Superior temporal gyrus (tissue), 1 donor: ENCODE measurements around the gene C1orf21.
A peak's percentile ranks its signal among the peaks of the same experiment; 100 is the strongest.
"Not testable (repeated sequence)": the region's sequence is repeated elsewhere in the genome, so short reads cannot be mapped to it uniquely, and the experiment has no call there.

Experiments
- DNase-seq: peaks from one replicate; pipeline ENCODE4 v3.0.0-alpha.2; 2016; ENCODE audit errors: extremely low spot score

Gene C1orf21, protein sequence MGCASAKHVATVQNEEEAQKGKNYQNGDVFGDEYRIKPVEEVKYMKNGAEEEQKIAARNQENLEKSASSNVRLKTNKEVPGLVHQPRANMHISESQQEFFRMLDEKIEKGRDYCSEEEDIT

DNA sequence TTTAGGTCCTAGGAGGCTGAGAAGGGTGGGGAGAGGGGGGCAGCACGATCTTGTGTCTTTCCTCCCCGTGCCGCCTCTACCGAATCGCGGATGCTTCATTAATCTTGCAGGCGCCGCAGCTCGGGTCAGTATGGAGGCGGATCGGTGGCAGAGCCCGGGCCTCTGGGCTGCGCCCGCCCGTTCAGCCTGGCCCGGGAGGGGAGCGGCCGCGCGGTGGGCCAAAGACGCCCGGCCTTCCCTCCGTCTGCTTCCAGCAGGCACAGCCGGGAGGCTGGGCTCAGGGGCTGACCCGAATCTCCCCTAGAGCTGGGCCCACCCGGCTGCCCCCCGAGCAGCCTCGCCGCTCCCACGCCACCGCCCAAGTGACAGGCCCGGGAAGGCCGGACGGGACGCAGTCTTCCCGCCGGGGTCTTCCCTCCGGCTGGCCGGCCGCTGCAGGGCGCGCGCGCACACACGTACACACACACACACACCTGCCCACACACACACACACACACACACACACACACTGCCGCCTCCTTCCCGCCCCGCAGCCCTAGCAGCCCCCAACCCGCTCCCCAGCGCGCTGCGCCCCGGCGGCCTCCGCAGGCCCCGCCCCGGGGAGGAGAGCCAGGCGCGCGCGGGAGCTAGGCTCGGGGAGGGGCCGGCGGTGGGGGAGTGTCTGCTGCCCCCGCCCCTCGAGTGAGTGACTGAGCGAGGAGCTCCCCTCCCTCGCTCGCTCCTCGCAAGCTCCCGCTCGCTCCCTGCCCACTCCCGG lies at the start of gene C1orf21:
Gene C1orf21, plus strand, starts transcription at position 718 of the 757 bp plus-strand sequence. CDS start 90,481 bp downstream, outside the sequence.
- peak; percentile 68 for DNase-seq

DNA sequence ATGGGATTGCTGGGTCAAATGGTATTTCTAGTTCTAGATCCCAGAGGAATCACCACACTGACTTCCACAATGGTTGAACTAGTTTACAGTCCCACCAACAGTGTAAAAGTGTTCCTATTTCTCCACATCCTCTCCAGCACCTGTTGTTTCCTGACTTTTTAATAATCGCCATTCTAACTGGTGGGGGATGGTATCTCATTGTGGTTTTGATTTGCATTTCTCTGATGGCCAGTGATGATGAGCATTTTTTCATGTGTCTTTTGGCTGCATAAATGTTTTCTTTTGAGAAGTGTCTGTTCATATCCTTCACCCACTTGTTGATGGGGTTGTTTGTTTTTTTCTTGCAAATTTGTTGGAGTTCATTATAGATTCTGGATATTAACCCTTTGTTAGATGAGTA lies 49.0 kb upstream of the C1orf21 start:
- DNase-seq: not testable (repeated sequence)

DNA sequence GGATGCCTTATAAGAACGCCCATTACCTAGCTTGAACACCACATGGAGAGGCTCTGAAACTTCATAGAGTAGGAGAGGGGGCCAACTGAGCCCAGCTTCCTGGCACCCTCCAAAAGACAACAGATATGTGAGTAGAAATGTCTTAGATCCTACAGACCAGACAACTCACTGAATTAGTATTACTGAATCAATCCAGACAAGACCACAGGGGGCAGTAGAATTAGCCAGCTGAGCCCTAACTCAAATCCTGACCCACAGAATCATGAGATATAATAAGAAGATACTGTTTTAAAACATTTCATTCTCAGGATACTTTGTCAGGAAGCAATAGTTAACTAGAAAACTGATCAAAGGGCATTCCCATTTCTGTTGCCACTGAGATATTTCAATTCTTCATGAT lies 45.8 kb upstream of the C1orf21 start:
- DNase-seq: no peak

DNA sequence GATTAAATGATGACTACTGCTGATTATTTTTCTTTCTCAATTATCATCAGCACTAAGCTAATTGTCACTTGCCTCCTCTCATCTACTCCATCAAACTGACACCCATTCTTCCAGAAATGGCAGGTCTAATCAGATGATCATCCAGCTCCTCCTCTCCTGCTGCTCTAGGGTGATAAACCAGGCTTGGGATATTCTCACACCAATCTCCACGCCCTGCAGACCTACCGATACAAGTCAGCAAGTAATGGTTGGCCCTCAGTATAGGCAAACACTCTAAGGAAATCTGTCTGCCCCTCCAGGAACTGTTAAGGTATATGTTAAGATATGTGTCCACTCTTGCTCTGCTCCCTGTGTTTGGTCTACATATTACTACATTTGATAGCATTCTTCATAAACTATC lies 36.3 kb upstream of the C1orf21 start:
- DNase-seq: no peak

DNA sequence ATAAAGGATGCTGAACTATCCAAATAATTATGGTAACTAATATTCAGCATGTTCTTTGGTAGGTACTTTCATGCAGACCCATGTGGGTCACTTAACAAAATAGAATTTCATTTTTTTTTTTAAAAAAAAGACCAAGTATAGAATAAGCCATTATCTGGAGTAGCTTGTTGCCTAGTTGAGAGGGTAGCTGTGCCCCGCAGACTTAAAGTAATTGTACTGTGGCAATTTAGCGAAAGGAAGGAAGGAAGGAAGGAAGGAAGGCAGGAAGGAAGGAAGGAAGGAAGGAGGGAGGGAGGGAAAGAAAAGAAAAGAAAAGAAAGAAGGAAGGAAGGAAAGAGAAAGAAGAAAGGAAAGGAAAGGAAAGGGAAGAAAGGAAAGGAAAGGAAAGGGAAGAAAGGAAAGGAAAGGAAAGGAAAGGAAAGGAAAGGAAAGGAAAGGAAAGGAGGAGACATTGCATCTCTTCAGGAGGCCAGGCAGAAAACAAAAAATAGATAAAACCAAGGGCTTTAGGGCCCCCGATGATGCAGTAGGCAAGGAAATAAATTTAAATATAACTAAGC lies 35.3 kb upstream of the C1orf21 start:
- no peak for DNase-seq

DNA sequence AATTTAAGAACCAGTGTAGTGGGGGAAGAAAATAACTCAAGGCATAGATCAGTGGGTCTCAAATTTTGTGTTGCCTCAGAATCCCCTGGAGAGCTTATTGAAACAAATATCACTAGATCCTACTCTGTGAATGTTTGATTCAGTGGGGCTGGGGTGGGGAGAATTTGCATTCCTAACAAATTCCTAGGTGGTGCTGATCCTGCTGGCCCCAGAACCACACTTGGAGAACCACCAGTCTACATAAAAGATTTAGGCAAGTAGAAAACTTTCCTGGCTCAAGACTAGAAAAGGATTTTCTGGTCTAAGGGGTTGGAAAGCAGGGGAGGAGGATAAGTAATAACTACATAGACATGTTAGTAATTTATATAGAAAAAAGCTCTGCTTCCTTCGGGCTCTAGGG lies 34.1 kb upstream of the C1orf21 start:
- DNase-seq: no peak

DNA sequence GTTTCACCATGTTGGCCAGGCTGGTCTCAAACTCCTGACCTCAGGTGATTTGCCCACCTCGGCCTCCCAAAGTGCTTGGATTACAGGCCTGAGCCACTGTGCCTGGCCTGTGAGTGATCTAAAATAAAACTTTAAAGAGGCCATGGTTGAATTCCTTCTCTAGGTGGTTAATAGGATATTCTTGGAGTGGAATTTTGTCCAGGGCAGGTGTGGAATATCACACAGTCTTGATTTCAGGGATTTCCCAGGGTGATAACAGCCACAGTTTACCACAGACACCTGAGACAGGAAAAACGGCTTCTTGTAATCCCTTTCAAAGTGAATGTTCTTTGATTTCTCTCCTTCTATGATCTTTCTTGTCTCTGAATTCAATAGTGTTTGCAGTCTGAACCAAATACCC lies 32.1 kb upstream of the C1orf21 start:
- no peak for DNase-seq

DNA sequence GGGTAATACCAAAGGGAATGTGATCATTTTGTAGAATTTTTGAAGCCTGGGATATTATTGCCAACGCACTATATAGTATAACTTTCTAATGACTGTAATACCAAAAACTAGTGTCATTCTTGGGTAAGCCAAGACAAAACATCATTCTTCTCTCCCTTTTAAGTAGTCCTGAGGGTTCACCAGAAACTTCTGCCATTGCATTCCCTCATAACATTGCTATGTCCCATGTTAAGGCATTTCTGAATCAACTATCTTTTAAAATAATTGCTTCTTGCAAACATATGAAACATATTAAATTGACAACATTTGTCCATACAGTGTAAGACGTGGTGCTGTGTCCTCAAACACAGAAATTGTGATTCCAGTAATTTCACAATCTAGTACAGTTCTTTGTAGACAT lies 29.9 kb upstream of the C1orf21 start:
- DNase-seq: no peak

DNA sequence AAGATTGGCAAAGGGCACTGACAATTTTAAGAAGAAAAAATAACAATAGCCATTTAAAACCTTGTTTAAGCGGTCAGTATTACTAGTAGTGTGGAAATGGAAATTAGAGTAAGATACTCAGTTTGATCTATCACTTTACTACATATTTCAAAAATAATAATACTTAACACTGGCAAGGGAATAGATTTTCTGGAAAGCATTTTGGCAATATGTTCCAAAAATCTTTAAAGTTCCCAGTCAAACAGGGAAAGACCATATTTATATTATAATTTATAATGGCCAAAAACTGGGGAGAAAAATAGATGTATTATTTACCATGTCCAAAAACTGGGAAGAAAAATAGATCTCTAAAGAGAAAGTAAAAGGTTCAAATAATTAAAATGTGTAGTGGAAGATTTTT lies 28.6 kb upstream of the C1orf21 start:
- DNase-seq: no peak

DNA sequence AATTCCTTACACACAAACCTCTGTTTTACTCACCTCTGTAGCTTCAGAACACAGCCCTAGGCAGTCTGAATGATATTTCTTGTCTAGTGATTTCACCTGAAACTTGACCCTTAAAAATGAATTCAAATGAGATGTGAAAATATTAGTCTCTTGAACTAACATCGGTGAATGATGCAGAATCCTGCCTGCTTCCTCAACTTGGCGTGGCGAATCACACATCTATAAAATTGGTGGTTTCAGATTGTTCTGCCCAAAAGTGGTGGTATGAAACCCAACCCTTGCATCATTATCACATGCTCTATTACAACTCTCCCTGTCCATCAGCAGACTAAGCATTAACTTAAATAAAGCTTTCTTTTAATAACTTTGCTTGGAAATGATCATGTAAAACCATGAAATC lies 26.9 kb upstream of the C1orf21 start:
- no peak for DNase-seq

DNA sequence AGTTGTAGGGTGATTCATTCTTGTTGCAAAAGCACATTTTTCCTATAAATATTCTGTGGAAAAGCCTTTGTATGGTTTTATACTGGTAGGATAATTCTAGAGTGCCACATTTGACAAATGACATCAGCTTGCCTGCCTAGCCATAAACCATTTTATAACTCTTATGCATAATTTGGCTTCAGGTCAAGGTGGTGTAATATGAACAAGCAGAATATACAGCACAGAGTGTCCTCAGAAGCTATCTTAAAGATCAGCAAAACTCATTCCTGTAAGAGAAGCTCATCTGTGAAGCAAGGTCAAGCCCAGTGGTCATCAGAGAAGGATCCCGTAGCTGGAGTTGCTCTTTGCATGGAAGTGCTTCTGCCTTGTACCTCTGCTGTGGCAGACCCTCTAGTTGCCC lies 24.0 kb upstream of the C1orf21 start:
- DNase-seq: no peak

DNA sequence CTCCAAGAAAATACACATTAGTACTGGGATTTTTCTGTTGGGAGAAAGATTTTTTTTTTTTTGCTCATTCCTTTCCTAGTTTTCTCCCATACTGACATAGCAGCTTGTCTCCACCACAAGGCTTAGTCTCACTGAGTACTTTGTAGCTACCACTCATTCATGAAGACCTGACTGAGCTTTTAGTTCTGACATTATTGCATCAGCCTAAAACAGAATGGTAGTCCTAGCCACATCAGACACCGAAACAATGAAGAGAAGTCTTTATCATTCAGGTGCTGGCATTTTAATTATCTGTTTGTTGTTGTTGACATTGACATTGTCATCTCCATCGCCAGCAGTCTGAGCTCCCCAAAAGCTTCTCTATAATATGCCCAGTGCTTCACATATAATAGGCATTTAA lies 21.1 kb upstream of the C1orf21 start:
- no peak for DNase-seq

DNA sequence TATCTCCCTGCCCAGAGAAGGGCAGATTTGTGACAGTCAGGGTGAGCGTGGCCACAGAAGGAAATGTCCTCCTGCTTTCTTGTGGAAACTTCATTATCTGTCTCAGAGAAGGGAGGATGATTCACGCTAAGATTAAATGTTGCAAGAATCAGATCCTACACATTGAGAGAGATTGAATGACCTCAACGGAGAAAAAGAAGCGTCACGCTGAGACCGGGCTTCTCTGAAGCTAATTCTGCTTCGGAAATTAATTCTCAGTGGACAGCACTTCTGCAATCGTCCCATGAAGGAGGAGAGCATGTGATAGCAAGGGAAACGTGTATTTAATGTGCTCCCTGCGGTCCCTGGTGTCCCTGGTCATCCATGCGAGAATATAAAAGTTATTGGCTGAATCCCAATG lies 19.8 kb upstream of the C1orf21 start:
- no peak for DNase-seq

DNA sequence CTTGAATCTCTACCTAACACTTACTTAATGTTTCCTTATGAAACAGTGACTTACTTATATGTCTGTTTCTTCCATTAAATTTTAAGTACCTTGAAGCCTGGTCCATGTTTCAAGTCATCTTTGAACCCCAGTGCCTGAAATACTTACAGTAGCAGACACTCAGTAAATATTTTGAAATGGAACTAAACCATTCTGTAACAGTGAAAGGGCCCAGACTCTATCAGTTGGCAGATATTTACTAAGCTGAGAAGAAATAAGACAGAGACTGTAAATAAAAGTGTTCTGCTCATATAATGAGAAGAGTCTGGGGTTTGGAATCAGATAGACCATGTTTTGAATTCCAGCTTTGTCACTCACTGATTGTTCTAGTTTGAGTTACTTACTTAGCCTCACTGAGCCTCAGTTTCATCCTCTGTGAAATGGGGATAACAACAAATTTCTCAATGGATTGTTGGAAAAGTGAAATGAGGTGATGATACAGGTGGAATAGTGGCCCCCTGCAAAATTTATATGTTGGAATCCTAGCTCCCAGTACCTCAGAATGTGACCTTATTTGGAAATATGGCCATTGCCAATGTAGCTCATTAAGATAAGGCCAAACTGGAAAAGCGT lies 19.3 kb upstream of the C1orf21 start:
- DNase-seq: no peak

DNA sequence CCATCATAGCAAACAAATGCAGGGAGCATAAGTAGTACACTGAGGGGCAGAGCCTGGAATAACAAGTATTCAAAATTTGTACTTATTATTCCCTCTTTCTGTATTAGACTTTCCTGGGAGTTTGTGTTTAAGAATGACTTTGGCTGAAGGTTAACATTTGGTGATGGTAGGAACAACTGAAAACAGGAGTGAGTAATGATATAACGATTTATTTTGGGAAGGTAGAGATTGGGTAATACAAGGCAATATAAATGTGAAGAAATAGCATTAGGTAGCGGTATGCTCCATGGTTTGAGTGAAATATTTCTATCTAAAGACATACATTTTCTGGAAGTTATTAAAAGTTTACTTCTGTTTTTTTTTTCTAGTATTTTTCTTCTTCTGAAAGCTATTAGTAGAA lies 18.5 kb upstream of the C1orf21 start:
- no peak for DNase-seq

DNA sequence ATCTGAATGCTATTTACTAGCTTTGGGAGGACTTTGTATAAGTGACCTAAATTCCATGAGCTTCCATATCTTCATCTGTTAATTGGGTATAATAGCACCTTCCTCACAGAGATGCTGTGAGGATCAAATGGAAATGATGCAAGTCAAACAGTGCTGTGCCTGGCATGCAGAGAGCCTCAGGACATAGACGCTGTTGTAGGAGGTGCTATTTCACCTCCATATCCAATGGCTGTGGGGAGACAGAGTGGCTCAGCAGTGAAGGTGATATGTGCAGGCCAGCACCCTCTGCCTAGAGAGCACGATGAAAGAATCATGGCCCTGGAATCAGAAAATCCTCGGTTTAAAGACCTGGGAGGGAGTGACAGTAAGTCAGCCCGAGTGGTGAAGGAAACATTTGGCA lies 16.0 kb upstream of the C1orf21 start:
- no peak for DNase-seq

DNA sequence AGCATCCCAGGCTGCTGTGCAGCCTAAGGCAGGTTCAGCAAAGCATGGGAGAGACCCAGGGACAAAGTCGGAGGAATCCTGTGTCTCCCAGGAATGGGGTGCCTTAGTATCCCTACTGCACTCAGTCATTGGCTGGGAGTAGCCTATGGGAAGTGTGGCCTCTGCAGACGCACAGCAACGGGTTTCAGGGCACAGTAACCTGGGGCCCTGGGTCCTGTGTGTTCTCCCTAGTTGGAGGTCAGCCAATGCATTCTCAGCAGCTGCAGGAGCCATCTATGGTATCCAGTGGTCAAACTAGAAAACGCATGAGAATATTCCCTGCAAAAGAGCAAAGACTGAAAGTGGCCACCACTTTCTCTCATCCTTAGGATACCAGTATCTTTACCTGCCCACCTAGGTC lies 13.7 kb upstream of the C1orf21 start:
- DNase-seq: no peak

DNA sequence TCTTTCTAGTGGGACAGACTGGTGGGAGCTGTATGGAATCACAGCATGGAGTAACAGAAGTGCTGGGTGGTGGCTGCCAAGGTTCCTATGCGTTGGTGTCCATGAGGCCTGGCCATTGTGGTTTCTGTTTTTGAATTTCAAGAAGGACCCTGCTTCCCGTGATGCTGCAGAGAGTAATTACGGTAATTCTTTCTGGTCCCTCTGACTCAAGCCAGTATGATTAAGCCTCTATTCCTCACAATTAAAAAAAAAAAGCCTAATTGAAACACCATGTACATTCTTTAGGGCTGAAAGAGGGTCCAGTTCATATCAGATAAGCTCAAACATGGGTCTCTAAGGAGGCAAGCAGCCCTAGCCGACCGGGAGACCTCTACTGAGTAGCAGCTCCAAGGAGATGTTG lies 10.5 kb upstream of the C1orf21 start:
- no peak for DNase-seq

DNA sequence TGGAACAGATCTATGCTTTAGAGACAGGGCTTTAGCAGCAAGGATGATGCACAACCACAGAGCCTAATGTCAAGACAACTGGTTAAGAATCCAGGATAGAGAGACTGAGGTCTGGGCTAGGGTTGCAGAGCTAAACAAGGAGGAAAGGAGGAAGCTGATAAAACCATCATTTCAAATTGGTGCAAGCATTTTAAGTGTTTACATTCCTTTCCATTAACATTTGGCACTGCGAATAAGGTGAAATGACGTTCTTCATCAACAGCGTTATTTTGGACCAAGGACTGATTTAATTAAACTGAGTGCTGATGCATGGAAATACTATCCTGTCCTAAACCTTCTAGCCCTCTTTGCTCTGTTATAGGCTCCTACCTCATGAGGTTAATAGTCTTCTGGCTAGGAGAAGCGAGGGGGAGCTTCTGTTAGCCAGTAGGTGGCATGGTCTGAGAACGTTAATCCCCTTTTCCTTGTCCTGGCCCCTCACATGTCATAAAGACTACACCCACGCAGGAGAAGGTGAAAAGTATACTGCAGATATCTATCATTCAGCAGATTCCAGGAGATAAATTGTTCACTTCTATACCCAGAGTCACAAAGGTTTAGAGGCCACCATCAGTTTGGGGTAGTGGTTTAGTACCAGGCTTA lies 7.6 kb upstream of the C1orf21 start:
- no peak for DNase-seq

DNA sequence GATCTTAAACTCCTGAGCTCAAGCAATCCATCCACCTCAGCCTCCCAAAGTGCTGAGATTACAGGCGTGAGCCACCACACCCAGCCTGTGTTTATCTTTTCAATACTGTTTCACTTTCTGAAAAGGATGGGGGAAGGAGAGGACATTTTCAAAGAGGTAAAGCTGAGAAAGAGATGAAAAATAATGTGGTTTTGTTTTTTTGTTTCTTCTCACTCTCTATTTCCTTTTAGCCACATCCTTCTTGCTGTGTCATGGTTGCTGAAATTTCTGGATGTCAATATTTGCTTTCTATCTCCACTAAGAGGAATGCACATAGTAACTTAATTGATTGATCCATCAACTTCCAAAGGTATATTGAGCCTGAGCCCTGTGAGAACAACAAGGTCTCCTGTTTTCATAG lies 6.4 kb upstream of the C1orf21 start:
- no peak for DNase-seq

DNA sequence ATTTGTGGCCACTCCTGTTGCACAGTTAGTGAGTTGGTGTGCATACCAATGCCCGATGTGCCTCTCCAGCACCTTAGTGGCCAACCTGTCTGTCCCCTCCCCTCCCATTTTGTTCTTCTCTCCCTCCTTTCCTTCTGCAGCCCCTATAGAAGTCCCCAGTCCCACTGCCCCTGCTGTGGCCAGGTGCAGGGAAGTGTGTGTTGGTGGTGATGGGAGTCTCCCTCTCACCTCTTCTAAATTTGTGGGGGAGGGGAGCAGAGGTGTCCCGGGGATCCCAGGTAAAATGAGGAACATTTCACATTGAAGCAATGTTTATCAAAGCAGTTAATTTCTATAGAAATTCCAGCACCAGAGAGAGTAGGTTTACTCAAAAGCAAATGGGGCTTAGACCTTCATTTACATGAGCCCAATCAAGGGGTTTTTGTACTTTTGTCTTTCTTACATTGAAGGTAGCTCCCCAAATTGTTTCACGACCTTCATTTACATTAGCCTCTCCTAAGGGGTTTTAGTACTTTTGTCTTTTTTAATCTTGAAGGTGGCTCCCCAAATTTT lies 3.0 kb upstream of the C1orf21 start:
- no peak for DNase-seq

DNA sequence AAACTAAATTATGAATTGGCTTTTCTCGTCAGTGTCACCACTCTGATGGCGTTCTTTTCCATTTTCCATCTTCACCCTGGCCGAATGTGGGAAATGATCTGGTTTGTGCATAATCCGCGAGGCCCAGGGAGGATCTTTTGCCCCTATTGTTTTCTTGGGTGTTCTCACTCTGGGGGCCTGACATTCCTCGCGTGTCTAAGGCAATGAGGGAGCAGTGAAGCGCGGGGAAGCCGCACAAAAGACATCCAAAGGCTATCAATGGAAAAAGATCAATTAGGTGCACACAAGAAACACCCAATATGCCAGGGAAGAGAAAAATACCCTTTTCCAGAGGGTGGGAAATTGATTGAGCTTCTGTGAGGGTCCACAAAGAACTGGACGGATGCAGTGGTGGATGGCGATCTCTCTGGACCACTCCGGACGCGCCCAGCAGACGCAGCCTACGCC lies 941 bp upstream of the C1orf21 start:
- no peak for DNase-seq
